HCT116 (cell line): ENCODE data around the gene ERGIC3. TPM values are rescaled to one million over a fixed set of nuclear protein-coding genes. Genes with fewer than 3 reads are reported as not detected.

ENCODE experiments used
- ATAC-seq: fragments of 200-7000 bp; cut with Tn5 transposase; 2 replicates; pipeline ENCODE4 v1.9.1; 2020; ENCODE audit warnings: mild to moderate bottlenecking, moderate library complexity
- BruUV-seq: library from RNA; stranded (reverse); fragments of 400-500 nt; replicated peaks from 2 replicates; lab custom pipeline; 2021; lab: Mats Ljungman, UMichigan
- CTCF ChIA-PET: fragments of 300-600 bp; sonication (Branson Sonifier 250); formaldehyde crosslinking; loops from one replicate; lab custom pipeline; 2021; ENCODE audit warnings: antibody characterized with exemption; lab: Charles Lee
- POLR2A ChIA-PET: fragments of 300-600, 350-600 bp; sonication (Branson Sonifier 250); formaldehyde crosslinking; loops from one replicate; lab custom pipeline; 2021; ENCODE audit warnings: antibody characterized with exemption; lab: Charles Lee
- RAD21 ChIA-PET, 2 experiments: fragments of 300-600 bp; sonication (Branson Sonifier 250); formaldehyde crosslinking; loops; one replicate each; lab custom pipeline; 2023; ENCODE audit warnings: low total read pairs in 2 of 2; ENCODE audit not compliant: uncharacterized antibody in 2 of 2, unreplicated experiment in 2 of 2, low non-redundant PET in 1 of 2; lab: Charles Lee
- DNase-seq: peaks from one replicate; pipeline ENCODE4 v3.0.0-alpha.2; 2010; ENCODE audit warnings: low read depth, low spot score
- H2AFZ ChIP-seq: fragments of 200-600 bp; shearing (Covaris generic), sonication (generic); 2 replicates; pipeline ENCODE4 v1.6.1; 2017; ENCODE audit warnings: low read depth, mixed run types, mixed read lengths, antibody characterized with exemption, low read length; ENCODE audit not compliant: poor library complexity, severe bottlenecking
- H3K27ac ChIP-seq: 2 replicates; pipeline ENCODE4 v1.5.1; 2012; ENCODE audit warnings: low read depth, low read length
- H3K27me3 ChIP-seq: fragments of 200-600 bp; sonication (generic); 2 replicates; pipeline ENCODE4 v1.6.1; 2016; ENCODE audit warnings: mixed run types, low read length, mixed read lengths; ENCODE audit not compliant: insufficient read depth
- H3K36me3 ChIP-seq, 2 experiments: fragments of 200-500 bp in 1 of 2; fragments of 200-600 bp in 1 of 2; sonication (Bioruptor generic) in 1 of 2; sonication (generic) in 1 of 2; 2 replicates each; pipeline versions ENCODE4 v1.5.1 to v1.6.1; 2014 to 2016; ENCODE audit warnings: low read length in 2 of 2, inconsistent platforms in 1 of 2, mixed read lengths in 1 of 2, mixed run types in 1 of 2; ENCODE audit not compliant: insufficient read depth in 2 of 2, control insufficient read depth in 1 of 2
- H3K4me1 ChIP-seq, 2 experiments: fragments of 200-600 bp in 1 of 2; sonication (generic) in 1 of 2; 2 replicates each; pipeline versions ENCODE4 v1.5.1 to v1.6.1; 2012 to 2017; ENCODE audit warnings: low read length in 2 of 2, inconsistent platforms in 1 of 2, mild to moderate bottlenecking in 1 of 2, mixed read lengths in 1 of 2, mixed run types in 1 of 2, moderate library complexity in 1 of 2; ENCODE audit not compliant: insufficient read depth in 2 of 2, control insufficient read depth in 1 of 2
- H3K4me2 ChIP-seq: fragments of 200-600 bp; sonication (generic); 2 replicates; pipeline ENCODE4 v1.6.1; 2017; ENCODE audit warnings: mixed run types, low read length, mixed read lengths
- H3K4me3 ChIP-seq, 2 experiments: fragments of 200-600 bp in 1 of 2; sonication (generic) in 1 of 2; replicated peaks in 1 of 2; 2 replicates each; pipeline ENCODE4 v1.5.1; 2011 to 2016; ENCODE audit warnings: low read length in 2 of 2, control low read depth in 1 of 2, low read depth in 1 of 2, mild to moderate bottlenecking in 1 of 2, mixed read lengths in 1 of 2, mixed run types in 1 of 2
- H3K79me2 ChIP-seq: fragments of 200-600 bp; sonication (generic); 2 replicates; pipeline ENCODE4 v1.6.1; 2017; ENCODE audit warnings: mild to moderate bottlenecking, mixed run types, low read length, moderate library complexity, mixed read lengths; ENCODE audit not compliant: insufficient read depth
- H3K9ac ChIP-seq: fragments of 200-600 bp; sonication (generic); 2 replicates; pipeline ENCODE4 v1.6.1; 2016; ENCODE audit warnings: low read length, mixed read lengths
- H3K9me2 ChIP-seq: fragments of 200-600 bp; sonication (generic), shearing (Covaris generic); 2 replicates; pipeline ENCODE4 v1.6.1; 2017; ENCODE audit warnings: mixed run types, mild to moderate bottlenecking, moderate library complexity; ENCODE audit not compliant: insufficient read depth
- H3K9me3 ChIP-seq, 2 experiments: fragments of 200-500 bp in 1 of 2; fragments of 200-600 bp in 1 of 2; sonication (Bioruptor generic) in 1 of 2; sonication (generic) in 1 of 2; 2 replicates each; pipeline ENCODE4 v1.6.1; 2014 to 2017; ENCODE audit warnings: low read length in 2 of 2, mixed read lengths in 2 of 2, inconsistent platforms in 1 of 2, low read depth in 1 of 2, mild to moderate bottlenecking in 1 of 2, mixed run types in 1 of 2, moderate library complexity in 1 of 2; ENCODE audit not compliant: control insufficient read depth in 1 of 2, insufficient read depth in 1 of 2
- H4K20me1 ChIP-seq: fragments of 200-600 bp; sonication (generic), shearing (Covaris generic); 2 replicates; pipeline ENCODE4 v1.6.1; 2017; ENCODE audit warnings: mixed run types, mild to moderate bottlenecking, moderate library complexity; ENCODE audit not compliant: insufficient read depth
- CBX3 ChIP-seq: IDR thresholded peaks from 2 replicates; pipeline ENCODE4 v1.6.1; 2012; ENCODE audit warnings: low read depth
- EGR1 ChIP-seq: IDR thresholded peaks from 2 replicates; pipeline ENCODE4 v1.6.1; 2012; ENCODE audit warnings: low read depth
- EZH2phosphoT487 ChIP-seq: fragments of 200-600 bp; IDR thresholded peaks from 2 replicates; pipeline ENCODE4 v1.6.1; 2018; ENCODE audit warnings: antibody characterized with exemption, borderline replicate concordance
- FOSL1 ChIP-seq: IDR thresholded peaks from 2 replicates; pipeline ENCODE4 v1.6.1; 2012; ENCODE audit warnings: low read depth
- JUND ChIP-seq: IDR thresholded peaks from 2 replicates; pipeline ENCODE4 v1.6.1; 2012
- POLR2A ChIP-seq: IDR thresholded peaks from 2 replicates; pipeline ENCODE4 v1.7.0; 2011; ENCODE audit warnings: borderline replicate concordance; ENCODE audit not compliant: insufficient read depth, insufficient read length; ENCODE audit errors: extremely low read depth
- POLR2AphosphoS5 ChIP-seq: IDR thresholded peaks from 2 replicates; pipeline ENCODE4 v1.6.1; 2011; ENCODE audit warnings: mild to moderate bottlenecking, low read depth, low read length, moderate library complexity
- RAD21 ChIP-seq: IDR thresholded peaks from 2 replicates; pipeline ENCODE4 v1.6.1; 2012; ENCODE audit warnings: low read depth, mild to moderate bottlenecking
- SIN3A ChIP-seq: IDR thresholded peaks from 2 replicates; pipeline ENCODE4 v1.6.1; 2012; ENCODE audit warnings: low read depth
- SRF ChIP-seq: IDR thresholded peaks from 2 replicates; pipeline ENCODE4 v1.6.1; 2012; ENCODE audit warnings: low read depth
- YY1 ChIP-seq: IDR thresholded peaks from 2 replicates; pipeline ENCODE4 v1.6.1; 2011; ENCODE audit warnings: low read length, low read depth, moderate library complexity, mild to moderate bottlenecking; ENCODE audit not compliant: insufficient replicate concordance; ENCODE audit errors: extremely low read depth
- intact Hi-C: fragments of 100-400 bp; cut with micrococcal nuclease; formaldehyde crosslinking; loops from 2 replicates; pipeline ENCODE4 v1.10.0; 2022
- total RNA-seq: library from RNA; stranded (reverse); gene quantifications from one replicate; pipeline ENCODE4 v1.2.1, GENCODE V29; 2021; ENCODE audit not compliant: unreplicated experiment
- TF ChIP-seq, protein P1 (sequence below), 3 experiments: fragments of 200-600 bp in 1 of 3; sonication (generic) in 1 of 3; IDR thresholded peaks in 2 of 3; conservative IDR thresholded peaks in 1 of 3; 2 replicates each; pipeline ENCODE4 v1.5.1; 2012 to 2017; ENCODE audit warnings: low read depth in 2 of 3, low read length in 2 of 3, antibody characterized with exemption in 1 of 3, borderline replicate concordance in 1 of 3, control low read depth in 1 of 3, mild to moderate bottlenecking in 1 of 3, mixed read lengths in 1 of 3, mixed run types in 1 of 3, moderate library complexity in 1 of 3; ENCODE audit not compliant: insufficient read depth in 1 of 3
- TF ChIP-seq, protein P2 (sequence below): IDR thresholded peaks from 2 replicates; pipeline ENCODE4 v1.6.1; 2012; ENCODE audit warnings: low read depth
- TF ChIP-seq, protein P3 (sequence below): IDR thresholded peaks from 2 replicates; pipeline ENCODE4 v1.6.1; 2012
- TF ChIP-seq, protein P4 (sequence below): IDR thresholded peaks from 2 replicates; pipeline ENCODE4 v1.6.1; 2012

ERGIC3 gene
- total RNA-seq, 1 experiment from 2014 or later, result 229 TPM

DNA sequence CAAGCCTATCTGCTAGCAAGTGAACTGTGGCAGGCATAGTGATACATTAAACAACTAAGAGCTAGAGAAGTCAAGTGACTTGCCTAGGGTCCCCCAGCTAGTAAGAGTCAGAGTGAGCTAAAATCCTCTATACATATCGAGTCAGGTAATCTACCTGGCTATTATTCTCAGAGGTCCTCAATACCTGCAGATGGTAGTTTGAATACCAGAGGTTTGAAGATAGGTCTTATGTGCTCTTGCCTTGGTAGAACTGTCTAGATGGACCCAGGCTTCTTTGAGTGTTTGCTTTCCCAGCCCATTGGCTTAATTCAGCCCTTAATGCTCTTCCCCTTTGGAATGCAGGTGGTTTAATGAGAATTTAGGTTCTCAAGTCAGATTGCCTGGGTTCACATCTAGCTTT is 1.1 kb downstream of the ERGIC3 start:
- H4K20me1 ChIP-seq, result no peaks in the 10 kb centered on the region
- H3K4me3 ChIP-seq, result peak overlapping the region; percentile 94
- peaks cover 10% of the 10 kb centered on the region for H3K79me2 ChIP-seq
- BruUV-seq, result no TSS peak
- H3K9ac ChIP-seq, result peak overlapping the region; percentile 85
- H3K4me1 ChIP-seq, result peaks cover 9 to 26% of the 10 kb centered on the region in 2 experiments
- POLR2A ChIA-PET, result interaction anchor here (0.6 to 1.3 kb wide), 2 partner anchors 10 to 58 kb away, joined by 3 to 4 read pairs; no protein-coding TSS in a partner anchor
- peak overlapping the region; percentile 96 for H3K4me2 ChIP-seq
- no peaks in the 10 kb centered on the region for H3K9me2 ChIP-seq
- no peaks in the 10 kb centered on the region for H3K9me3 ChIP-seq
- CTCF ChIA-PET, result interaction anchor here (0.6 to 0.8 kb wide), 2 partner anchors 76 to 412 kb away, joined by 3 read pairs; no protein-coding TSS in a partner anchor
- H3K27me3 ChIP-seq, result no peaks in the 10 kb centered on the region
- RAD21 ChIA-PET, result no interaction called here
- H3K27ac ChIP-seq, result peak overlapping the region; percentile 85; the same call in 1 of the 2 replicates
- DNase-seq (no peak), ATAC-seq (no peak)
- H2AFZ ChIP-seq, result no peak overlapping the region
- intact Hi-C loops, result loop anchor here (5.0 kb wide), 1 partner anchor 74 kb away; the partner anchor contains the start of gene SPAG4
- TF ChIP-seq, protein P1, sequence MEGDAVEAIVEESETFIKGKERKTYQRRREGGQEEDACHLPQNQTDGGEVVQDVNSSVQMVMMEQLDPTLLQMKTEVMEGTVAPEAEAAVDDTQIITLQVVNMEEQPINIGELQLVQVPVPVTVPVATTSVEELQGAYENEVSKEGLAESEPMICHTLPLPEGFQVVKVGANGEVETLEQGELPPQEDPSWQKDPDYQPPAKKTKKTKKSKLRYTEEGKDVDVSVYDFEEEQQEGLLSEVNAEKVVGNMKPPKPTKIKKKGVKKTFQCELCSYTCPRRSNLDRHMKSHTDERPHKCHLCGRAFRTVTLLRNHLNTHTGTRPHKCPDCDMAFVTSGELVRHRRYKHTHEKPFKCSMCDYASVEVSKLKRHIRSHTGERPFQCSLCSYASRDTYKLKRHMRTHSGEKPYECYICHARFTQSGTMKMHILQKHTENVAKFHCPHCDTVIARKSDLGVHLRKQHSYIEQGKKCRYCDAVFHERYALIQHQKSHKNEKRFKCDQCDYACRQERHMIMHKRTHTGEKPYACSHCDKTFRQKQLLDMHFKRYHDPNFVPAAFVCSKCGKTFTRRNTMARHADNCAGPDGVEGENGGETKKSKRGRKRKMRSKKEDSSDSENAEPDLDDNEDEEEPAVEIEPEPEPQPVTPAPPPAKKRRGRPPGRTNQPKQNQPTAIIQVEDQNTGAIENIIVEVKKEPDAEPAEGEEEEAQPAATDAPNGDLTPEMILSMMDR (IDR thresholded peaks at IDR 0.05 in 2 of 3, conservative IDR thresholded peaks at IDR 0.05 in 1 of 3; ENCODE audit: borderline replicate concordance in 1 of 3, insufficient read depth in 1 of 3, low read depth in 2 of 3, low read length in 2 of 3), result no peak
- peaks cover 6 to 8% of the 10 kb centered on the region in 2 experiments for H3K36me3 ChIP-seq

DNA sequence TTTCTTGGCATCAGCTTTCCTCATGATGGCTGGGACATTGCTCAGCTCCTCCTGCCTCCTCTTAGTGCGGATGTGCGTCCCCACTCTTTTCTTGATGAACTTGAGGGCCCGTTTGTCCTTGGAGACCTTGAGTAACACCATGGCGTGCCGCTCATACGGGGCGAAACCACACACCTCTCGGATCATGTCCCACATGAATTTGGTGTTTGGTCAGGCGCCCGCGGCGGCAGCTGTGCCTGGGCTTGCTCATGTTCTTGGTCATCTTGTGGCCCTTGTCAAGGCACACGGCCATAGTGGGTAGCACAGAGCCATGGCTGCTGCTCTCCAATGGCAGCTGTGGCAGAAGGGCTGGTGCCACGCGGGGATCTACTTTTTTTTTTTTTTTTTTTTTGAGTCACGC is 2.6 kb downstream of the ERGIC3 start:
- Histone ChIP-seq H3K9me2 (no peaks in the 10 kb centered on the region), H3K79me2 (peaks cover 10% of the 10 kb centered on the region), H2AFZ (no peak overlapping the region), H3K9ac (no peak overlapping the region), H3K27me3 (no peaks in the 10 kb centered on the region), H3K4me1 (peaks cover 9 to 26% of the 10 kb centered on the region in 2 experiments), H3K36me3 (peaks cover 15% of the 10 kb centered on the region in 2 experiments), H3K9me3 (no peaks in the 10 kb centered on the region), H3K4me2 (no peak overlapping the region), H4K20me1 (no peaks in the 10 kb centered on the region), H3K27ac (no peak overlapping the region), H3K4me3 (no peak overlapping the region)
- ChIA-PET POLR2A (no interaction called here), RAD21 (no interaction called here), CTCF (no interaction called here)
- DNase-seq, result no peak
- no peak for ATAC-seq
- BruUV-seq, result no TSS peak
- intact Hi-C loops, result loop anchor here (5.0 kb wide), 1 partner anchor 73 kb away; the partner anchor contains the start of gene SPAG4
- TF ChIP-seq YY1 (no peak), SIN3A (no peak), POLR2A (no peak), POLR2AphosphoS5 (no peak), SRF (no peak), EZH2phosphoT487 (no peak), CBX3 (no peak), RAD21 (no peak), FOSL1 (no peak), EGR1 (no peak), JUND (no peak)
- TF ChIP-seq, protein P2, sequence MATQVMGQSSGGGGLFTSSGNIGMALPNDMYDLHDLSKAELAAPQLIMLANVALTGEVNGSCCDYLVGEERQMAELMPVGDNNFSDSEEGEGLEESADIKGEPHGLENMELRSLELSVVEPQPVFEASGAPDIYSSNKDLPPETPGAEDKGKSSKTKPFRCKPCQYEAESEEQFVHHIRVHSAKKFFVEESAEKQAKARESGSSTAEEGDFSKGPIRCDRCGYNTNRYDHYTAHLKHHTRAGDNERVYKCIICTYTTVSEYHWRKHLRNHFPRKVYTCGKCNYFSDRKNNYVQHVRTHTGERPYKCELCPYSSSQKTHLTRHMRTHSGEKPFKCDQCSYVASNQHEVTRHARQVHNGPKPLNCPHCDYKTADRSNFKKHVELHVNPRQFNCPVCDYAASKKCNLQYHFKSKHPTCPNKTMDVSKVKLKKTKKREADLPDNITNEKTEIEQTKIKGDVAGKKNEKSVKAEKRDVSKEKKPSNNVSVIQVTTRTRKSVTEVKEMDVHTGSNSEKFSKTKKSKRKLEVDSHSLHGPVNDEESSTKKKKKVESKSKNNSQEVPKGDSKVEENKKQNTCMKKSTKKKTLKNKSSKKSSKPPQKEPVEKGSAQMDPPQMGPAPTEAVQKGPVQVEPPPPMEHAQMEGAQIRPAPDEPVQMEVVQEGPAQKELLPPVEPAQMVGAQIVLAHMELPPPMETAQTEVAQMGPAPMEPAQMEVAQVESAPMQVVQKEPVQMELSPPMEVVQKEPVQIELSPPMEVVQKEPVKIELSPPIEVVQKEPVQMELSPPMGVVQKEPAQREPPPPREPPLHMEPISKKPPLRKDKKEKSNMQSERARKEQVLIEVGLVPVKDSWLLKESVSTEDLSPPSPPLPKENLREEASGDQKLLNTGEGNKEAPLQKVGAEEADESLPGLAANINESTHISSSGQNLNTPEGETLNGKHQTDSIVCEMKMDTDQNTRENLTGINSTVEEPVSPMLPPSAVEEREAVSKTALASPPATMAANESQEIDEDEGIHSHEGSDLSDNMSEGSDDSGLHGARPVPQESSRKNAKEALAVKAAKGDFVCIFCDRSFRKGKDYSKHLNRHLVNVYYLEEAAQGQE, result no peak
- TF ChIP-seq, protein P3, sequence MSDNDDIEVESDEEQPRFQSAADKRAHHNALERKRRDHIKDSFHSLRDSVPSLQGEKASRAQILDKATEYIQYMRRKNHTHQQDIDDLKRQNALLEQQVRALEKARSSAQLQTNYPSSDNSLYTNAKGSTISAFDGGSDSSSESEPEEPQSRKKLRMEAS, result no peak
- TF ChIP-seq, protein P4, sequence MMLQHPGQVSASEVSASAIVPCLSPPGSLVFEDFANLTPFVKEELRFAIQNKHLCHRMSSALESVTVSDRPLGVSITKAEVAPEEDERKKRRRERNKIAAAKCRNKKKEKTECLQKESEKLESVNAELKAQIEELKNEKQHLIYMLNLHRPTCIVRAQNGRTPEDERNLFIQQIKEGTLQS, result no peak
